ENCODE results near the gene SMOC1. TPM values are rescaled to one million over a fixed set of nuclear protein-coding genes. Genes with fewer than 3 reads are reported as not detected.
"Not testable (repeated sequence)": the region's sequence is repeated elsewhere in the genome, so short reads cannot be mapped to it uniquely, and the experiment has no call there.

Gene SMOC1
- total RNA-seq, 1 donor from 2014 or later = not detected

DNA sequence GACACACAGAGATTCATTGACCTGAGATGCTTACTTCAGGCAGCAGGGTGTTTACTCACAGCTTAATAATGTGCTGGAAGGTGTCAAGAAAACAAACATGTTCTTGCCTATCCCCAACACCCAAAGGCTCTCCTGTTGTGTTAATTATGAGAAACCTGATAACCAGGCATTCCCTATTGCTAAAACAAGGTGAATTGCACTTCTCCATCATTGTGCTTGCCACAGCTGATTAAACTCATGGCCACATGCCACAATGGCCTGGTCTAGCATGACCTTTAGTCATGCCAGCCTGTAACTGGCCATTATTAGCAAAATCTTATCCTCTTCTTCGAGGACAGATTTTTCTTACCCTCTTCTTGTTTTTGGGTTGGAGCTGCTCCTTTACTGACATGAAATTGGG is 21.4 kb downstream of the SMOC1 start:
- TF ChIP-seq, protein P1, sequence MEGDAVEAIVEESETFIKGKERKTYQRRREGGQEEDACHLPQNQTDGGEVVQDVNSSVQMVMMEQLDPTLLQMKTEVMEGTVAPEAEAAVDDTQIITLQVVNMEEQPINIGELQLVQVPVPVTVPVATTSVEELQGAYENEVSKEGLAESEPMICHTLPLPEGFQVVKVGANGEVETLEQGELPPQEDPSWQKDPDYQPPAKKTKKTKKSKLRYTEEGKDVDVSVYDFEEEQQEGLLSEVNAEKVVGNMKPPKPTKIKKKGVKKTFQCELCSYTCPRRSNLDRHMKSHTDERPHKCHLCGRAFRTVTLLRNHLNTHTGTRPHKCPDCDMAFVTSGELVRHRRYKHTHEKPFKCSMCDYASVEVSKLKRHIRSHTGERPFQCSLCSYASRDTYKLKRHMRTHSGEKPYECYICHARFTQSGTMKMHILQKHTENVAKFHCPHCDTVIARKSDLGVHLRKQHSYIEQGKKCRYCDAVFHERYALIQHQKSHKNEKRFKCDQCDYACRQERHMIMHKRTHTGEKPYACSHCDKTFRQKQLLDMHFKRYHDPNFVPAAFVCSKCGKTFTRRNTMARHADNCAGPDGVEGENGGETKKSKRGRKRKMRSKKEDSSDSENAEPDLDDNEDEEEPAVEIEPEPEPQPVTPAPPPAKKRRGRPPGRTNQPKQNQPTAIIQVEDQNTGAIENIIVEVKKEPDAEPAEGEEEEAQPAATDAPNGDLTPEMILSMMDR (IDR thresholded peaks at IDR 0.05) = no peak
- Mint-ChIP-seq H3K9me3 (peaks cover 13% of the 10 kb centered on the region), H3K4me1 (no peaks in the 10 kb centered on the region), H3K27me3 (peaks cover 2% of the 10 kb centered on the region), H3K27ac (no peak overlapping the region), H3K4me3 (no peak overlapping the region), H3K36me3 (ENCODE audit: low read depth) (no peaks in the 10 kb centered on the region)
- DNase-seq = no peak
- ChIA-PET CTCF (no interaction called here), POLR2A (interaction anchor here (0.5 kb wide), 1 partner anchor 515 kb away, joined by 3 read pairs; no protein-coding TSS in a partner anchor)
- no peak for ATAC-seq (ENCODE audit: low read depth)
- intact Hi-C loops (cut with micrococcal nuclease) = no loop called here

DNA sequence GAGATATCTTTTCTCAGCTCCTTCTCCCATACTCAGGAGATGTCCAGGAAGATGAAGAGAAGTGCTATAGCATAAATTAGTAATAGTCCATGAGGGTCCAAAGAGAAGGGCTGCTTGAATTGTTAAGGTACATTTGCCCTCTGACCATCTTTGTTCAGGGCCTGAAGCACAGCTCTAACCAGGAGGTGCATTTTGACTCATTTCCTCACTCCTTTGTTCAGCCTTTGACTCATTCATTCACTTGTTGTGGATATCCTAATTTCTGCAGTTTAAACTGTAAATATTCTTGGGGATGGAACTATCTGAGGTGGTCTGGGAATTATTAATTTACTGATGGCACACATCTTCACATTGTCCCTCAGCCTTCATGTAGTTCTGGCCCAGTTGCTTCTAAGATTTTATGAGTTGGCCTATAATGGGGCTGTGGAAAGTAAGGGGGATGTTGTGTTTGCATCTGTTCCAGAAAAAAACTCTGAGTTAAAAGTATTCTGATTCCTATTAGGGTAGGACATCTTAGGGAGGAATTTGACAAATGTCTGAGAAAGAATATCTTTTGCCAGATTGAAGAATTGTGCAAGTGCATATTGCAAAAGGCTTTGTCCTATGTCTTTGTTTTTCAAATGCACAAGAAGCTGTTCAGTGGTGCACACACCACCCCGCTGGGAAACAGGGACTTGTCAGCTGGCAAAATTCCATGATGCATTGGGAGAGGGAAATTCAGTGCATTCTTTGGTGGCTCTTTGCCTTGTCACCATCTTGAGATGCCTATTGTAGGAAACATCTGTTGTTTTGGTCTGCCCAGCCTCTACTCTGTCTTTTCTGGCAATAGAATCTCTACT is 22.1 kb downstream of the SMOC1 start:
- Mint-ChIP-seq H3K27ac (no peak overlapping the region), H3K4me3 (no peak overlapping the region), H3K36me3 (ENCODE audit: low read depth) (no peaks in the 10 kb centered on the region), H3K27me3 (peaks cover 2% of the 10 kb centered on the region), H3K9me3 (peaks cover 13% of the 10 kb centered on the region), H3K4me1 (no peaks in the 10 kb centered on the region)
- TF ChIP-seq, protein P1 (IDR thresholded peaks at IDR 0.05) = no peak
- ChIA-PET POLR2A (no interaction called here), CTCF (no interaction called here)
- DNase-seq = no peak
- intact Hi-C loops (cut with micrococcal nuclease) = no loop called here
- ATAC-seq (ENCODE audit: low read depth) = no peak

DNA sequence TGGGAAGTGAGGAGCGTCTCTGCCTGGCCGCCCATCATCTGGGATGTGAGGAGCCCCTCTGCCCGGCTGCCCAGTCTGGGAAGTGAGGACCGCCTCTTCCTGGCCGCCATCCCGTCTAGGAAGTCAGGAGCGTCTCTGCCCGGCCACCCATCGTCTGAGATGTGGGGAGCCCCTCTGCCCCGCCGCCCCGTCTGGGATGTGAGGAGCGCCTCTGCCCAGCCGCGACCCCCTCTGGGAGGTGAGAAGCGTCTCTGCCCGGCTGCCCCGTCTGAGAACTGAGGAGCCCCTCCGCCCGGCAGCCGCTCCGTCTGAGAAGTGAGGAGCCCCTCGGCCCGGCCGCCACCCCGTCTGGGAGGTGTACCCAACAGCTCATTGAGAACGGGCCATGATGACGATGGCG is 23.8 kb downstream of the SMOC1 start:
- H3K27ac Mint-ChIP-seq; CTCF ChIA-PET; ATAC-seq (ENCODE audit: low read depth); H3K9me3 Mint-ChIP-seq; H3K27me3 Mint-ChIP-seq; DNase-seq; H3K36me3 Mint-ChIP-seq (ENCODE audit: low read depth); H3K4me3 Mint-ChIP-seq; intact Hi-C loops (cut with micrococcal nuclease); H3K4me1 Mint-ChIP-seq; POLR2A ChIA-PET: not testable (repeated sequence)

DNA sequence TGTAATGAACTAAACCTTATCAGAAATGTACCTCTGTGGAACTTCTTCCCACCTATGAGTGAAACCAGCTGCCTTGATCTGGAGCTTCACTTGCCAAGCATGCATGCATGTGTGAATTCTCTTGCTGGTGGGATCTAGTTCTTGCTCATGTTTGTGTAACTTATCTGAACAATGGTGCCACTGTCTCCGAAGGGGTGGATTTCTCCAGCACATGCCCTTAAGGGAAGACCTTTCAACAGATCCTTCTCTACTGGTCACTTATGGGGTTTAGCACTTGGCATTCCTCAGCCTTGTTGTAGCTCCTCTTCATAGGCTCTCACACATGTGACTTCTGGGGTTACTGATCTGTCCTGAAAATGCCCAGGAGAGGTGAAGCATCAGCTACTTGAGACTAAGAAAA is 25.0 kb downstream of the SMOC1 start:
- CTCF ChIA-PET = no interaction called here
- intact Hi-C loops (cut with micrococcal nuclease) = no loop called here
- TF ChIP-seq, protein P1 (IDR thresholded peaks at IDR 0.05) = no peak
- ATAC-seq (ENCODE audit: low read depth) (no peak), DNase-seq (no peak)
- Mint-ChIP-seq H3K27me3 (peaks cover 2% of the 10 kb centered on the region), H3K4me1 (no peaks in the 10 kb centered on the region), H3K27ac (no peak overlapping the region), H3K4me3 (no peak overlapping the region), H3K36me3 (ENCODE audit: low read depth) (no peaks in the 10 kb centered on the region), H3K9me3 (no peaks in the 10 kb centered on the region)
- POLR2A ChIA-PET = no interaction called here

DNA sequence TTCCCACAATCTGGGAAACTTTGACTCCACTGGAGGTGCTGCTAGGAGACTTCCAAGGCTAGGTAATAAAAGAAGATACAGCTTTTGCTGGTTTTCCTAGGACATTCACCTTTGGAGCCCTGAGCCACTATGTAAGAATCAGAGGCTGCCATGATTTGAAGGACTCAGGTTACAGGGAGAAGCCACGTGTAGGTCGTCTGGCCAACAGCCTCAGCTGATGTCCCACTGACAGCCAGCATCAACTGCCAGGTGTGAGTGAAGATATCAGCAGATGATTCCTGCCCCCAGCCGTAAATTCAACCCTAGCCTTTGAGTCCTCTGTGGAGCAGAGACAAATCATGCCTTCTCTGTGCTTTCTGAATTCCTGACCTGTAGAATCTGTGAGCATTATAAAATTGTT is 27.0 kb downstream of the SMOC1 start:
- H3K4me1 Mint-ChIP-seq = no peaks in the 10 kb centered on the region
- ChIA-PET POLR2A (no interaction called here), CTCF (no interaction called here)
- no peak overlapping the region for H3K27ac Mint-ChIP-seq
- peaks cover 5% of the 10 kb centered on the region for H3K27me3 Mint-ChIP-seq
- H3K4me3 Mint-ChIP-seq = no peak overlapping the region
- H3K36me3 Mint-ChIP-seq (ENCODE audit: low read depth) = no peaks in the 10 kb centered on the region
- intact Hi-C loops (cut with micrococcal nuclease) = no loop called here
- ATAC-seq (ENCODE audit: low read depth) = no peak
- H3K9me3 Mint-ChIP-seq = no peaks in the 10 kb centered on the region
- TF ChIP-seq, protein P1 (IDR thresholded peaks at IDR 0.05) = no peak
- no peak for DNase-seq

Data from activated B cell treated with CpG ODN at 0.5 μM for 24 hours (primary cell).